Prostate gland (tissue), 2 donors: ENCODE data around the gene ERC2.

Source experiments
- POLR2A ChIP-seq: fragments of 450-650 bp; IDR thresholded peaks from one replicate; pipeline ENCODE4 v1.6.1; 2016; ENCODE audit warnings: antibody characterized with exemption, mild to moderate bottlenecking
- TF ChIP-seq, protein P1 (sequence below), 4 experiments: fragments of 200-600 bp in 2 of 4; fragments of 450-650 bp in 2 of 4; sonication (generic) in 2 of 4; IDR thresholded peaks; 1 replicate in 3 of 4; 2 replicates in 1 of 4; pipeline ENCODE4 v1.5.1; 2016 to 2019; ENCODE audit warnings: antibody characterized with exemption in 4 of 4, mild to moderate bottlenecking in 2 of 4, moderate library complexity in 2 of 4

DNA sequence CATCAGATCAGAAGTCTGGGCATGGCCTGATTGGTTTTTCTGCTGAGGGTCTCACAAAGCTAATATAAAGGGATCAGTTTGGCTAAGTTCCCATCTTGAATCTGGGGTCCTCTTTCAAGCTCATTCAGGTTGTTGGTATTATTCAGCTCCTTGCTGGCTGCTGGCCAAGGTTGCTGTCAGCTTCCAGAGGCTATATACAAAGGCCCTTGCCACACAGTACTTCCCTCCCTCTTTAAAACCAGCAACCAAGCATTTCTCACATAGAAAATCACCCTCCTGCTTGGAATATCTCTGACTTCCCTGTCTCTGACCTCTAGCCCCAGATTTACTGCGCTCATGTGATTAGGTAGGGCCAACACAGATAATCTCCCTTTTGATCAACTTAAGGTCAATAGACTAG, 442.9 kb downstream of the ERC2 start:
- TF ChIP-seq, protein P1, sequence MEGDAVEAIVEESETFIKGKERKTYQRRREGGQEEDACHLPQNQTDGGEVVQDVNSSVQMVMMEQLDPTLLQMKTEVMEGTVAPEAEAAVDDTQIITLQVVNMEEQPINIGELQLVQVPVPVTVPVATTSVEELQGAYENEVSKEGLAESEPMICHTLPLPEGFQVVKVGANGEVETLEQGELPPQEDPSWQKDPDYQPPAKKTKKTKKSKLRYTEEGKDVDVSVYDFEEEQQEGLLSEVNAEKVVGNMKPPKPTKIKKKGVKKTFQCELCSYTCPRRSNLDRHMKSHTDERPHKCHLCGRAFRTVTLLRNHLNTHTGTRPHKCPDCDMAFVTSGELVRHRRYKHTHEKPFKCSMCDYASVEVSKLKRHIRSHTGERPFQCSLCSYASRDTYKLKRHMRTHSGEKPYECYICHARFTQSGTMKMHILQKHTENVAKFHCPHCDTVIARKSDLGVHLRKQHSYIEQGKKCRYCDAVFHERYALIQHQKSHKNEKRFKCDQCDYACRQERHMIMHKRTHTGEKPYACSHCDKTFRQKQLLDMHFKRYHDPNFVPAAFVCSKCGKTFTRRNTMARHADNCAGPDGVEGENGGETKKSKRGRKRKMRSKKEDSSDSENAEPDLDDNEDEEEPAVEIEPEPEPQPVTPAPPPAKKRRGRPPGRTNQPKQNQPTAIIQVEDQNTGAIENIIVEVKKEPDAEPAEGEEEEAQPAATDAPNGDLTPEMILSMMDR (IDR thresholded peaks at IDR 0.05) = no peak
- TF ChIP-seq POLR2A = no peak
